ENCODE measurements around the gene FLRT2. TPM values are rescaled to one million over a fixed set of nuclear protein-coding genes. Genes with fewer than 3 reads are reported as not detected.

Gene FLRT2, protein sequence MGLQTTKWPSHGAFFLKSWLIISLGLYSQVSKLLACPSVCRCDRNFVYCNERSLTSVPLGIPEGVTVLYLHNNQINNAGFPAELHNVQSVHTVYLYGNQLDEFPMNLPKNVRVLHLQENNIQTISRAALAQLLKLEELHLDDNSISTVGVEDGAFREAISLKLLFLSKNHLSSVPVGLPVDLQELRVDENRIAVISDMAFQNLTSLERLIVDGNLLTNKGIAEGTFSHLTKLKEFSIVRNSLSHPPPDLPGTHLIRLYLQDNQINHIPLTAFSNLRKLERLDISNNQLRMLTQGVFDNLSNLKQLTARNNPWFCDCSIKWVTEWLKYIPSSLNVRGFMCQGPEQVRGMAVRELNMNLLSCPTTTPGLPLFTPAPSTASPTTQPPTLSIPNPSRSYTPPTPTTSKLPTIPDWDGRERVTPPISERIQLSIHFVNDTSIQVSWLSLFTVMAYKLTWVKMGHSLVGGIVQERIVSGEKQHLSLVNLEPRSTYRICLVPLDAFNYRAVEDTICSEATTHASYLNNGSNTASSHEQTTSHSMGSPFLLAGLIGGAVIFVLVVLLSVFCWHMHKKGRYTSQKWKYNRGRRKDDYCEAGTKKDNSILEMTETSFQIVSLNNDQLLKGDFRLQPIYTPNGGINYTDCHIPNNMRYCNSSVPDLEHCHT
- total RNA-seq (10 to 100 TPM; 12.3 to 63.9 (median 35.0) TPM), polyA plus RNA-seq (1 to 10 TPM; 7.8 to 9.6 (median 8.8) TPM)
- long read RNA-seq, donor 1, full-length matches to known transcripts, result 3 of 3 reads
- long read RNA-seq, donor 1, partial matches to known transcripts, result 0 of 3 reads
- long read RNA-seq, donor 1, other reads (novel, unspliced or antisense), result 0 of 3 reads
- long read RNA-seq, donor 2, full-length matches to known transcripts, result 6 of 11 reads
- long read RNA-seq, donor 2, partial matches to known transcripts, result 0 of 11 reads
- long read RNA-seq, donor 2, other reads (novel, unspliced or antisense), result 5 of 11 reads

DNA sequence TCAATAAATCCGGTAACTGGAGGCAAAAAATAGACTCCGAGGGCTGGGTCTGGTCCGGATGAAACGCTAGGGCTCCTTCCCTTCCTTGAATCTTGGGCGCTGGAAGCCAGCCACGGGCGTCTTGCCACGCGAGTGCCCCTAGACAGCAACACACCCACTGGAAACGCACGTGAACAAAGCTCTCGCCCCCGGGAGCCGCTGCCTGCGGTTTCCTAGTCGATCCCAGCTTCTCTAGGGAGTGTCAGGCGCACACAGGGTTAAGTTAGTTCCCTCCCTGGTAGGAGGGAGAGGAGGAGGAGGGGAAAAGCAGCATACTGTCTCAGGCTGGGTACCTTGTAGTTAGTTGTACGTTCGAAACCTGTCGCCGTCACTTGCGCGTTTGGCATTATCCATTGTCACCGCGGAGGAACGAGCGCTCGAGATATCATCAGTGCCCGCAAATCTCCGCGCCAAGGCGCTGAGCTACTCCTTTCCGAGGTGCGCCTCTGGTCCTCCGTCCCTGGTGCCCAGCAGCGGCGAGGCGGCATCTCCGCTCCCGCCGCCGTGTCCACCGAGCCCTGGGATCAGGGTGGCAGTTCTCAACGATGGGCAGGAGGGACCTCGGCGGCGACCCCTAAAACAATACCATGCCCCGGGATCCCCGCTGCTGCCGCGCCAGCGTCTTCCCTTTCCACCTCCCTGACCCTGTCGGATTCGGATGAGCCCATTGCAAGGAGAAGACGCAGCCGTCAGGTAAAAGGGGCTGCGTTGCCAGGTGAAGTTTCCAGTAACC lies at the start of gene FLRT2:
Gene FLRT2 (plus strand): TSS at position 342 of the 772 bp plus-strand sequence. CDS start 91,371 bp downstream, outside the sequence.
- Histone ChIP-seq H3K27me3 (replicated peaks in 1 of 7) (peaks cover 0 to 72% (median 42%) of the 10 kb centered on the region in 7 donors), H3K4me3 (peak within 1 kb of the TSS; percentile 28 to 73 (median 50))
- intact Hi-C loops (cut with DNase I; ENCODE audit: low total_unique reads), result no loop called here

DNA sequence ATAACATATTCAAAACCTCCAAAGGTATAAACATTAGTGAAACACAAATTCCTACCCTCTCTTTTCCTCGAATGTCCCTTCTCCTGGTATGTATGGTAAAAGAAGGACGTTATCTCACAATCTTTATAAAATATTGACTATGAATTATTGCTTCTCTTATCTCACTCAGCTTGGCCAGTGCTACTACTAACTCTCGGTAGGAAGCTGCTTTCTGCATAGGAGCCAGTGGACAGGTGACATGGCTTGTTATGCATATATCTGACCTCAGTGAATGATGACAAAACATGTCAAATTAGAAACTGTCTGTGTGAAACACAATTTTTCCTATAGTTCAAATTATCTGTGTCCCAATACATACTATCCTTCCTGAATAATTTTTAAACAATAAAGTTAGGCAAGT lies 48.5 kb upstream of the FLRT2 start:
- Histone ChIP-seq H3K9me3 (no peaks in the 10 kb centered on the region), H3K36me3 (no peaks in the 10 kb centered on the region), H3K27me3 (replicated peaks in 1 of 7) (no peaks in the 10 kb centered on the region), H3K4me3 (no peak overlapping the region), H3K4me1 (no peaks in the 10 kb centered on the region), H3K27ac (no peak overlapping the region)
- no peak for TF ChIP-seq POLR2AphosphoS5 (IDR thresholded peaks at IDR 0.05)
- no peak for TF ChIP-seq CTCF (IDR thresholded peaks at IDR 0.05 in 8 of 11, conservative IDR thresholded peaks at IDR 0.05 in 3 of 11)
- no peak for TF ChIP-seq POLR2A (IDR thresholded peaks at IDR 0.05)
- no peak for DNase-seq
- WGBS, 5 donors, result 79 to 90% (median 83%) methylated on average over 3 of the region's 3 CpGs
- intact Hi-C loops (cut with DNase I; ENCODE audit: low total_unique reads), result no loop called here

More for the DNA sequence above, at the start of gene FLRT2:
- Histone ChIP-seq H3K27ac (peak within 1 kb of the TSS in 7 of 8 donors; percentile 40 to 79 (median 64)), H3K9me3 (no peaks in the 10 kb centered on the region), H3K4me1 (peaks cover 0 to 63% (median 21%) of the 10 kb centered on the region in 6 donors), H3K36me3 (no peaks in the 10 kb centered on the region)
- peak; percentile 77 for DNase-seq
- peak in 2 of 3 donors; percentile 23 to 61 for TF ChIP-seq POLR2AphosphoS5 (IDR thresholded peaks at IDR 0.05)
- no peak for TF ChIP-seq CTCF (IDR thresholded peaks at IDR 0.05 in 8 of 11, conservative IDR thresholded peaks at IDR 0.05 in 3 of 11)
- WGBS, 5 donors, result 2 to 13% (median 3%) methylated on average over 35 to 57 of the region's 57 CpGs

DNA sequence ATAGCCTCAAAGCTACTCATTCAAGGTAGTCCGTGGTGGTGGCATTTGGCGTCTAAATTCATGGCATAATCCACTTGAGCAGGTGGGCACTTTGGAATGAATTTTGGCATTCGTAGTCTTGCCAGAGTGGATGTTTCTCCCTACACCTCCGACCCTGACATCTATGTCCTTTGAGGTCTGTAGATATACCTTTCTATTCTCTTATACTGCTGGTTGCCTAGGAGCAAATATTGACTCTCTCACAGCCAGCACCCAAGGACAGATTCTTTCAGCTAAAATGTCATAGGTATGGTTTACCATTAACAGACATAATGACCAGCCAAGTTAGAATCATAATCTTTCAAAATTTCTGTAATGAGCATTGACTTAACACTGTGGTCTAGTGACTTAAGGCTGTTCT lies 47.4 kb upstream of the FLRT2 start:
- Histone ChIP-seq H3K27me3 (replicated peaks in 1 of 7) (no peaks in the 10 kb centered on the region), H3K4me3 (no peak overlapping the region), H3K4me1 (no peaks in the 10 kb centered on the region), H3K27ac (no peak overlapping the region), H3K36me3 (no peaks in the 10 kb centered on the region), H3K9me3 (peaks cover 0 to 4% (median 0%) of the 10 kb centered on the region in 8 donors)
- no peak for DNase-seq
- intact Hi-C loops (cut with DNase I; ENCODE audit: low total_unique reads), result no loop called here
- TF ChIP-seq CTCF (IDR thresholded peaks at IDR 0.05 in 8 of 11, conservative IDR thresholded peaks at IDR 0.05 in 3 of 11), result no peak
- no peak for TF ChIP-seq POLR2A (IDR thresholded peaks at IDR 0.05)
- TF ChIP-seq POLR2AphosphoS5 (IDR thresholded peaks at IDR 0.05), result no peak
- WGBS, 5 donors, result 76 to 96% (median 89%) methylated on average over 4 of the region's 4 CpGs
